Kidney epithelial cell (primary cell): ENCODE data around the gene CRISP1. TPM values are rescaled to one million over a fixed set of nuclear protein-coding genes. Genes with fewer than 3 reads are reported as not detected.

ENCODE experiments used
- DNase-seq: peaks from one replicate; pipeline ENCODE4 v3.0.0-alpha.2; 2010; ENCODE audit warnings: low read depth
- H3K27me3 ChIP-seq: 2 replicates; pipeline ENCODE4 v1.6.0; 2011; ENCODE audit warnings: low read length; ENCODE audit not compliant: control insufficient read depth, insufficient read depth
- H3K36me3 ChIP-seq: 2 replicates; pipeline ENCODE4 v1.5.1; 2011; ENCODE audit warnings: low read length; ENCODE audit not compliant: control insufficient read depth, insufficient read depth
- H3K4me3 ChIP-seq: 2 replicates; pipeline ENCODE4 v1.5.1; 2011; ENCODE audit warnings: low read depth, mild to moderate bottlenecking, control low read depth, low read length
- total RNA-seq: library from RNA; depleted of rRNA; stranded (reverse); fragments of >200 nt; gene quantifications from 2 replicates; pipeline ENCODE4 v1.2.3, GENCODE V29; 2015
- TF ChIP-seq, protein P1 (sequence below): IDR thresholded peaks from 2 replicates; pipeline ENCODE4 v1.5.1; 2011; ENCODE audit warnings: mild to moderate bottlenecking, moderate library complexity, low read length, control low read depth, inconsistent platforms; ENCODE audit not compliant: insufficient read depth, poor library complexity, severe bottlenecking

The CRISP1 gene, protein sequence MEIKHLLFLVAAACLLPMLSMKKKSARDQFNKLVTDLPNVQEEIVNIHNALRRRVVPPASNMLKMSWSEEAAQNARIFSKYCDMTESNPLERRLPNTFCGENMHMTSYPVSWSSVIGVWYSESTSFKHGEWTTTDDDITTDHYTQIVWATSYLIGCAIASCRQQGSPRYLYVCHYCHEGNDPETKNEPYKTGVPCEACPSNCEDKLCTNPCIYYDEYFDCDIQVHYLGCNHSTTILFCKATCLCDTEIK
- total RNA-seq, result not detected in 2 replicates

DNA sequence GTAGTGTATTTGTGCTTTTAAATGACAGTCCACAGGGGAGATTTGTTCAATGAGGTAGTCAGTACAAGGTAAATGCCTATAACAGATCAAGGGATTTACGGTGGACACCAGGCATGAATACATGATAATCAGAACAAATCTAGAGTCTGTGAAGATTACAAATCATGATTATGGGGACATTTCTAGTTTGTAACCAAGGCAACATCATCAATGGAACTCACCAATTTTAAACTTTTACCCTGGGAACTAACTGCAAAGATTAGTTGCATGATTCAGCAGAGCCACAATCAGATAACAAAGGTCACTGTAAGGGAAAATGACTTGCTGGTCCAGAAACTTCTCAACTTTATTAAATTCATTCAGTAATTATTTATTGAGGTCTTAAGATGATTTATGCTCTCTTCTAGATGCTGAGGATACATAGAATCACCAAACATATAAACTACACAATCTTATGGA, at the start of gene CRISP1:
Gene CRISP1 (minus strand): TSS at position 51 of the 459 bp plus-strand sequence. CDS start 9,135 bp downstream, outside the sequence.
- Histone ChIP-seq H3K36me3 (no peaks in the 10 kb centered on the region), H3K4me3 (no peak within 1 kb of the TSS), H3K27me3 (no peaks in the 10 kb centered on the region)
- TF ChIP-seq, protein P1, sequence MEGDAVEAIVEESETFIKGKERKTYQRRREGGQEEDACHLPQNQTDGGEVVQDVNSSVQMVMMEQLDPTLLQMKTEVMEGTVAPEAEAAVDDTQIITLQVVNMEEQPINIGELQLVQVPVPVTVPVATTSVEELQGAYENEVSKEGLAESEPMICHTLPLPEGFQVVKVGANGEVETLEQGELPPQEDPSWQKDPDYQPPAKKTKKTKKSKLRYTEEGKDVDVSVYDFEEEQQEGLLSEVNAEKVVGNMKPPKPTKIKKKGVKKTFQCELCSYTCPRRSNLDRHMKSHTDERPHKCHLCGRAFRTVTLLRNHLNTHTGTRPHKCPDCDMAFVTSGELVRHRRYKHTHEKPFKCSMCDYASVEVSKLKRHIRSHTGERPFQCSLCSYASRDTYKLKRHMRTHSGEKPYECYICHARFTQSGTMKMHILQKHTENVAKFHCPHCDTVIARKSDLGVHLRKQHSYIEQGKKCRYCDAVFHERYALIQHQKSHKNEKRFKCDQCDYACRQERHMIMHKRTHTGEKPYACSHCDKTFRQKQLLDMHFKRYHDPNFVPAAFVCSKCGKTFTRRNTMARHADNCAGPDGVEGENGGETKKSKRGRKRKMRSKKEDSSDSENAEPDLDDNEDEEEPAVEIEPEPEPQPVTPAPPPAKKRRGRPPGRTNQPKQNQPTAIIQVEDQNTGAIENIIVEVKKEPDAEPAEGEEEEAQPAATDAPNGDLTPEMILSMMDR, result no peak
- DNase-seq, result no peak

DNA sequence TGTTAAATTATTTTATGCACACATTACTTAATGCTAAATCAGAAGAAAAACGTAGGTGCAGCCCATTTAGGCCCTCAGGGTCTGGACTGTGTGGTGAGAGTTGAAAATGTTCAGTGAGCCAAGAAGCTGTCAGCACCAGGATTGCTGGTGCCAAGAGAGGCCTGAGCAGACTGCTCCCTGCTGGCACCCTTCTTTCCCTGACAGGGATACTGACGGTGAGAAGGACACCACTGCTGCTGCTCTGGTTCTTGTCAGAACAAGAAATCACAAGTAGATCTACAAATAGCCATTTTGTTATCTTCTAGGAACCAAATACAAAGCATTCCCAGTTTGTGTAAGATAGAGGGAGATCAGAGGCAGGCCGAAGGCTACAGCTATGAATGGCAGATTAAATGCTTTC, 48.7 kb upstream of the CRISP1 start:
- Histone ChIP-seq H3K36me3 (no peaks in the 10 kb centered on the region), H3K4me3 (no peak overlapping the region), H3K27me3 (no peaks in the 10 kb centered on the region)
- TF ChIP-seq, protein P1, result no peak
- DNase-seq, result no peak

DNA sequence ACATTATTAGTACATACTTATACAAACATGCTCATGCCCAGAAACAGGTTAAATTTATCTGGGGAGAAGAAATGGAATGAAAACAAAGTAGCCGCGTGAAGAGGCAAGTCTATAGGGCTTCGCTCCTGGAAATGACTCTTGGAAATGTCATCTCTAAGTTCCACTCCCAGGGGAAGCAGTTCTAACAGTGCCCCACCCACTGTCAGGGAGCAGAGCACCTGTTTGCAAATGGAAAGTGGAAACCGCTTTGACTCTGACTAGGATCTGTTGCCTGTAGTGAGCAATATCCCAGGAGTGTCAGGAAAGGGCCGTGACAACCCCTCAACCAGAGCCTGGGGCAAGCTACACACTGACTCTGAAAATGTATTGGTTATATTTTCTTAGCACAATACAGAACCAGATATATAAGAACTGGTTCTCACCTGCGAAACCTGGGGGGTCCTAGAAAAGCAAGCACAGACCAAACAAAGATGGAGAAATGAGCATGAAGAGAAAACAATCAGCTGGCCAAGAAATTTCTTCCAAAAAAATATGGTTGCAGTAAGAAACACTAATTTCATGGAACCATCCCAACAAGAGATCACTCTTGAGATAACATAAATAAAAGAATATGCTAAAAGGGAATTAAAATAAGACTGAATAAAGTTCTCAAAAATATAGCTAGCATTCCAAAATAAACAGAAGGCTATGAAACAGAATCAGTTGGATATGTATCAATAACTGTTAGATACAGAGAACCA, 47.5 kb upstream of the CRISP1 start:
- no peaks in the 10 kb centered on the region for H3K36me3 ChIP-seq
- no peak for DNase-seq
- no peak overlapping the region for H3K4me3 ChIP-seq
- TF ChIP-seq, protein P1, result no peak
- H3K27me3 ChIP-seq, result no peaks in the 10 kb centered on the region

DNA sequence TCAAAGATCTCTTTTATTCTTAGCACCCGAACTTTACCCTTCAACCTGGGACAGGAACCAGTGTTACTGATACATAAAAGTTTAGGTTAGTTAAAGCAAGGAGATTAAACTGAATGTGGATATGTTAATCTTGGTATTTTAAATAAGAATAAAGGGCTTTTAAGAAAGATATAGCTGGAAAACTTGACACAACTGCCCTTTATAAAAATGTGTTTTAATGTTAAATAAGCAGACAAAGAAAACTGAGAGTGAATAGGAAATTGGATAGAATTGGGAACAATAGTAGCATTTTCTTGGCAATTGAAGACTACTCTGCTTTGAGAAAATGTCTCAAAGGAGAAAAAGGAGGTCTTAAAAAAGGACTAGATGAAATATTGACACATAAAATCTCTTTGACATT, 45.9 kb upstream of the CRISP1 start:
- TF ChIP-seq, protein P1, result no peak
- Histone ChIP-seq H3K27me3 (no peaks in the 10 kb centered on the region), H3K4me3 (no peak overlapping the region), H3K36me3 (no peaks in the 10 kb centered on the region)
- no peak for DNase-seq

DNA sequence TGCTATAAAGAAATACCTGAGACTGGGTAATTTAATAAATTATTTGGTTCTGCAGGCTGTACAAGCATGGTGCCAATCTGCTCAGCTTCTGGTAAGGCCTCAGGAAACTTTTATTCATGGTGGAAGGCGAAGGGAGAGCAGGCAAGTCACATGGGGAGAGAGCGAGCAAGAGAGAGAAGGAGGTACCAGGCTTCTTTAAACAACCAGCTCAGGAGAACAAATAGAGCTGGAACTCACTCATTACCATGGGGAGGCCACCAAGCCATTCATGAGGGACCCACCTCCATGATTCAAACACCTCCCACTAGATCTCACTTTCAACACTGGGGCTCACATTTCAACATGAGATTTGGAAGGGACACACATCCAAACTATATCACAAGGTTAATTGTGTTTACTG, 44.9 kb upstream of the CRISP1 start:
- no peak overlapping the region for H3K4me3 ChIP-seq
- H3K27me3 ChIP-seq, result no peaks in the 10 kb centered on the region
- no peaks in the 10 kb centered on the region for H3K36me3 ChIP-seq
- TF ChIP-seq, protein P1, result no peak
- no peak for DNase-seq

DNA sequence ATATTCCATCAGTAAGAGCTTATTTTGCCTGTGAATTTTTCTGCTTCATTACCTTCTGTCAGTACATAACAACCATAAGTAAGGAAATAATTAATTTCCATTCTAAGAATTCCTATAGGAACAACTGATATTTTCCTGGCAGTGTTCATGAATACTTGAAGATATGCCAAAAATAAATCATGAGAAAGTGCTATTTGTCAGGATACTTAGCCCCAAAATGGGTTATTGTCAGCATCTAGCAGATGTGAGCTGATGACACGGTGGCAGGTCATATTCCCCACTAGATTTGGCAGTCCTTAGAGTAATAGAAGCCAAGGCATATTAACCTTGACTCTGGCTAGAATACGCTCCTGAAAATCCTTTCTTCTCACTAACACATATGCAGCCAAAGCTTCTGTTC, 43.2 kb upstream of the CRISP1 start:
- TF ChIP-seq, protein P1, result no peak
- no peak overlapping the region for H3K4me3 ChIP-seq
- no peaks in the 10 kb centered on the region for H3K27me3 ChIP-seq
- no peak for DNase-seq
- no peaks in the 10 kb centered on the region for H3K36me3 ChIP-seq
